CD14-positive monocyte (primary cell): ENCODE results near the gene SNRNP200. TPM values are rescaled to one million over a fixed set of nuclear protein-coding genes. Genes with fewer than 3 reads are reported as not detected.

Source experiments
- DNase-seq, 3 donors: peaks; one replicate each; pipeline ENCODE4 v3.0.0-alpha.2; 2011 to 2022
- H2AFZ ChIP-seq: 2 replicates; pipeline ENCODE4 v1.6.0; 2012; ENCODE audit warnings: mild to moderate bottlenecking, low read depth, low read length, inconsistent platforms; ENCODE audit not compliant: insufficient read depth, poor library complexity, severe bottlenecking
- H3K27ac ChIP-seq, 2 donors: 1 replicate in 1 of 2; 2 replicates in 1 of 2; pipeline ENCODE4 v1.5.1; 2012 to 2013; ENCODE audit warnings: low read length in 2 of 2, control low read depth in 1 of 2, inconsistent platforms in 1 of 2, low read depth in 1 of 2, mild to moderate bottlenecking in 1 of 2
- H3K27me3 ChIP-seq, 2 donors: one replicate each; pipeline versions ENCODE4 v1.6.0 to v1.6.1; 2011 to 2013; ENCODE audit warnings: low read length in 2 of 2; ENCODE audit not compliant: control insufficient read depth in 2 of 2, insufficient read depth in 2 of 2
- H3K36me3 ChIP-seq, 2 donors: replicated peaks in 1 of 2; 1 replicate in 1 of 2; 2 replicates in 1 of 2; pipeline versions ENCODE4 v1.5.1 to v1.6.1; 2012 to 2013; ENCODE audit warnings: low read length in 2 of 2, control low read depth in 1 of 2, inconsistent platforms in 1 of 2, mild to moderate bottlenecking in 1 of 2; ENCODE audit not compliant: insufficient read depth in 2 of 2, control insufficient read depth in 1 of 2
- H3K4me1 ChIP-seq, 2 donors: 1 replicate in 1 of 2; 2 replicates in 1 of 2; pipeline versions ENCODE4 v1.5.1 to v1.6.1; 2012 to 2013; ENCODE audit warnings: low read length in 2 of 2, control low read depth in 1 of 2, inconsistent platforms in 1 of 2, mild to moderate bottlenecking in 1 of 2, moderate library complexity in 1 of 2; ENCODE audit not compliant: insufficient read depth in 2 of 2, control insufficient read depth in 1 of 2
- H3K4me2 ChIP-seq: replicated peaks from 2 replicates; pipeline ENCODE3; 2012; ENCODE audit warnings: low read length, moderate library complexity, mild to moderate bottlenecking; ENCODE audit not compliant: poor library complexity, severe bottlenecking; ENCODE audit errors: extremely low read depth
- H3K4me3 ChIP-seq, 3 experiments: fragments of 200-600 bp in 1 of 3; sonication (generic) in 1 of 3; replicated peaks in 1 of 3; 1 replicate in 2 of 3; 2 replicates in 1 of 3; pipeline ENCODE4 v1.5.1; 2011 to 2013; ENCODE audit warnings: low read length in 3 of 3, mild to moderate bottlenecking in 3 of 3, control low read depth in 2 of 3, low read depth in 2 of 3, inconsistent platforms in 1 of 3, moderate library complexity in 1 of 3
- H3K79me2 ChIP-seq: 2 replicates; pipeline ENCODE4 v1.6.0; 2012; ENCODE audit warnings: mild to moderate bottlenecking, control low read depth, inconsistent platforms, low read length, moderate library complexity; ENCODE audit not compliant: insufficient read depth
- H3K9ac ChIP-seq: 2 replicates; pipeline ENCODE4 v1.6.0; 2017; ENCODE audit warnings: low read length, mild to moderate bottlenecking; ENCODE audit not compliant: insufficient read depth, poor library complexity, severe bottlenecking
- H3K9me3 ChIP-seq, 2 donors: replicated peaks in 1 of 2; 1 replicate in 1 of 2; 2 replicates in 1 of 2; pipeline versions ENCODE4 v1.5.1 to v1.6.1; 2012 to 2013; ENCODE audit warnings: low read length in 2 of 2, control low read depth in 1 of 2; ENCODE audit not compliant: control insufficient read depth in 1 of 2, insufficient read depth in 1 of 2
- H4K20me1 ChIP-seq: 2 replicates; pipeline ENCODE4 v1.6.0; 2012; ENCODE audit warnings: mild to moderate bottlenecking, low read length, control low read depth, moderate library complexity; ENCODE audit not compliant: insufficient read depth
- H3K27ac Mint-ChIP-seq, 7 donors: one replicate each; pipeline ENCODE4 v1.8.0; 2020; ENCODE audit warnings: mild to moderate bottlenecking in 7 of 7, mixed read lengths in 7 of 7, moderate library complexity in 6 of 7, inconsistent platforms in 2 of 7
- H3K27me3 Mint-ChIP-seq, 3 donors: one replicate each; pipeline ENCODE4 v1.8.0; 2021 to 2022; ENCODE audit warnings: low read depth in 3 of 3, mild to moderate bottlenecking in 3 of 3, mixed read lengths in 3 of 3, moderate library complexity in 3 of 3, inconsistent platforms in 1 of 3
- H3K36me3 Mint-ChIP-seq, 2 donors: one replicate each; pipeline ENCODE4 v1.8.0; 2020; ENCODE audit warnings: mixed read lengths in 2 of 2, inconsistent platforms in 1 of 2, mild to moderate bottlenecking in 1 of 2
- H3K4me1 Mint-ChIP-seq: one replicate; pipeline ENCODE4 v1.8.0; 2020; ENCODE audit warnings: mild to moderate bottlenecking, mixed read lengths
- H3K4me3 Mint-ChIP-seq, 2 donors: one replicate each; pipeline ENCODE4 v1.8.0; 2020; ENCODE audit warnings: mild to moderate bottlenecking in 2 of 2, mixed read lengths in 2 of 2, moderate library complexity in 1 of 2
- H3K9me3 Mint-ChIP-seq, 7 donors: one replicate each; pipeline ENCODE4 v1.8.0; 2020 to 2022; ENCODE audit warnings: mixed read lengths in 7 of 7, mild to moderate bottlenecking in 6 of 7, moderate library complexity in 6 of 7, inconsistent platforms in 2 of 7
- CTCF ChIP-seq: fragments of 200-600 bp; IDR thresholded peaks from one replicate; pipeline ENCODE4 v1.8.0; 2022; ENCODE audit warnings: antibody characterized with exemption, mild to moderate bottlenecking
- WGBS: methylation state at CpG from one replicate; pipeline ENCODE4 v1.1.5; 2013; ENCODE audit warnings: missing lambda C conversion rate; ENCODE audit not compliant: insufficient coverage; 5-methylcytosine and 5-hydroxymethylcytosine counted together
- intact Hi-C, 2 donors: fragments of 100-400 bp; cut with micrococcal nuclease; formaldehyde crosslinking; loops; one replicate each; pipeline versions ENCODE4 v1.15.0 to v1.15.1; 2023
- polyA plus RNA-seq, 3 donors: library from polyadenylated mRNA; depleted of rRNA in 1 of 3; unstranded in 2 of 3; stranded (reverse) in 1 of 3; fragments of 300-500 nt in 2 of 3; fragments of >200 nt in 1 of 3; fragmentation: Illumina TruSeq in 2 of 3; gene quantifications; 1 replicate in 2 of 3; 2 replicates in 1 of 3; pipeline ENCODE4 v1.2.3, GENCODE V29; 2012 to 2021

SNRNP200 gene
- polyA plus RNA-seq, 3 donors: 27.2 to 122 (median 36.1) TPM

- intact Hi-C loops: no loop called here
- peaks cover 31% of the 10 kb centered on the region for H3K4me1 Mint-ChIP-seq
- no peak overlapping the region for H3K27ac Mint-ChIP-seq
- WGBS: no CpG with 5 or more reads among the region's 1 CpG
- Histone ChIP-seq H3K27me3 (no peaks in the 10 kb centered on the region), H4K20me1 (no peaks in the 10 kb centered on the region), H3K36me3 (no peaks in the 10 kb centered on the region), H3K4me3 (no peak overlapping the region), H3K4me1 (peaks cover 15 to 16% of the 10 kb centered on the region in 2 donors), H2AFZ (no peak overlapping the region), H3K79me2 (peaks cover 10% of the 10 kb centered on the region), H3K27ac (no peak overlapping the region), H3K9me3 (no peaks in the 10 kb centered on the region), H3K4me2 (no peak overlapping the region), H3K9ac (no peak overlapping the region)
- TF ChIP-seq CTCF: no peak
- no peaks in the 10 kb centered on the region for H3K9me3 Mint-ChIP-seq
- no peak for DNase-seq
- H3K4me3 Mint-ChIP-seq: no peak overlapping the region
- peaks cover 4 to 9% of the 10 kb centered on the region in 2 donors for H3K36me3 Mint-ChIP-seq
- peaks cover 0 to 5% (median 5%) of the 10 kb centered on the region in 3 donors for H3K27me3 Mint-ChIP-seq
Observed at GRCh38 chr2:96330407-96330806, 25.1 kb upstream of the SNRNP200 start.

- no peak overlapping the region for H3K4me3 Mint-ChIP-seq
- TF ChIP-seq CTCF: no peak
- no peak overlapping the region for H3K27ac Mint-ChIP-seq
- Histone ChIP-seq H3K9me3 (no peaks in the 10 kb centered on the region), H4K20me1 (no peaks in the 10 kb centered on the region), H3K79me2 (peaks cover 5% of the 10 kb centered on the region), H3K4me2 (no peak overlapping the region), H3K36me3 (no peaks in the 10 kb centered on the region), H3K4me3 (no peak overlapping the region), H3K27ac (no peak overlapping the region), H2AFZ (no peak overlapping the region), H3K4me1 (peaks cover 16 to 17% of the 10 kb centered on the region in 2 donors), H3K27me3 (no peaks in the 10 kb centered on the region), H3K9ac (no peak overlapping the region)
- no peaks in the 10 kb centered on the region for H3K9me3 Mint-ChIP-seq
- intact Hi-C loops: no loop called here
- peaks cover 31% of the 10 kb centered on the region for H3K4me1 Mint-ChIP-seq
- peaks cover 4 to 9% of the 10 kb centered on the region in 2 donors for H3K36me3 Mint-ChIP-seq
- 95% methylated on average over 6 of the region's 6 CpGs for WGBS
- H3K27me3 Mint-ChIP-seq: peaks cover 0 to 6% (median 5%) of the 10 kb centered on the region in 3 donors
- no peak for DNase-seq
Observed at GRCh38 chr2:96329874-96330273, 24.5 kb upstream of the SNRNP200 start.
